ENCODE data around the gene CNR1. TPM values are rescaled to one million over a fixed set of nuclear protein-coding genes. Genes with fewer than 3 reads are reported as not detected.

The CNR1 gene
- total RNA-seq, 1 experiment from 2014 or later: not detected

- TF ChIP-seq CTCF (conservative IDR thresholded peaks at IDR 0.05; ENCODE audit: low read depth, low read length) (no peak), EZH2 (IDR thresholded peaks at IDR 0.05; ENCODE audit: borderline replicate concordance, low read depth, low read length, poor library complexity, severe bottlenecking) (no peak)
- H3K9me3 ChIP-seq (ENCODE audit: low read depth, low read length, poor library complexity, severe bottlenecking): no peaks in the 10 kb centered on the region
- CTCF ChIA-PET: no interaction called here
- POLR2A ChIA-PET (ENCODE audit: low non-redundant PET): no interaction called here
- H3K4me1 ChIP-seq (ENCODE audit: insufficient read depth, low read length, poor library complexity, severe bottlenecking): no peaks in the 10 kb centered on the region
- no peak overlapping the region for H3K4me3 ChIP-seq (ENCODE audit: low read depth, low read length, poor library complexity, severe bottlenecking)
- H3K27me3 ChIP-seq (replicated peaks; ENCODE audit: insufficient read depth, low read depth, low read length, poor library complexity): peaks cover 7% of the 10 kb centered on the region
- DNase-seq (ENCODE audit: low spot score): no peak
- H3K27ac ChIP-seq (ENCODE audit: low read depth, low read length, poor library complexity, severe bottlenecking): no peak overlapping the region
- no TSS peak for BruUV-seq (replicated peaks)
- H3K36me3 ChIP-seq (ENCODE audit: insufficient read depth, low read length, poor library complexity, severe bottlenecking): no peaks in the 10 kb centered on the region
- intact Hi-C loops (cut with micrococcal nuclease; ENCODE audit: unreplicated experiment): no loop called here
Measured at GRCh38 chr6:88135578-88136114, 30.5 kb downstream of the CNR1 start.

GRCh38 chr6:88134575-88134974 lies 31.6 kb downstream of the CNR1 start:
- Histone ChIP-seq H3K36me3 (ENCODE audit: insufficient read depth, low read length, poor library complexity, severe bottlenecking) (no peaks in the 10 kb centered on the region), H3K4me1 (ENCODE audit: insufficient read depth, low read length, poor library complexity, severe bottlenecking) (no peaks in the 10 kb centered on the region), H3K27ac (ENCODE audit: low read depth, low read length, poor library complexity, severe bottlenecking) (no peak overlapping the region), H3K4me3 (ENCODE audit: low read depth, low read length, poor library complexity, severe bottlenecking) (no peak overlapping the region), H3K9me3 (ENCODE audit: low read depth, low read length, poor library complexity, severe bottlenecking) (no peaks in the 10 kb centered on the region), H3K27me3 (replicated peaks; ENCODE audit: insufficient read depth, low read depth, low read length, poor library complexity) (peaks cover 7% of the 10 kb centered on the region)
- no TSS peak for BruUV-seq (replicated peaks)
- CTCF ChIA-PET: no interaction called here
- TF ChIP-seq EZH2 (IDR thresholded peaks at IDR 0.05; ENCODE audit: borderline replicate concordance, low read depth, low read length, poor library complexity, severe bottlenecking) (no peak), CTCF (conservative IDR thresholded peaks at IDR 0.05; ENCODE audit: low read depth, low read length) (no peak)
- POLR2A ChIA-PET (ENCODE audit: low non-redundant PET): no interaction called here
- DNase-seq (ENCODE audit: low spot score): no peak
- intact Hi-C loops (cut with micrococcal nuclease; ENCODE audit: unreplicated experiment): no loop called here

- BruUV-seq (replicated peaks): no TSS peak
- Histone ChIP-seq H3K36me3 (ENCODE audit: insufficient read depth, low read length, poor library complexity, severe bottlenecking) (no peaks in the 10 kb centered on the region), H3K27me3 (replicated peaks; ENCODE audit: insufficient read depth, low read depth, low read length, poor library complexity) (peaks cover 7% of the 10 kb centered on the region), H3K4me3 (ENCODE audit: low read depth, low read length, poor library complexity, severe bottlenecking) (no peak overlapping the region), H3K27ac (ENCODE audit: low read depth, low read length, poor library complexity, severe bottlenecking) (no peak overlapping the region), H3K4me1 (ENCODE audit: insufficient read depth, low read length, poor library complexity, severe bottlenecking) (no peaks in the 10 kb centered on the region), H3K9me3 (ENCODE audit: low read depth, low read length, poor library complexity, severe bottlenecking) (no peaks in the 10 kb centered on the region)
- no peak for DNase-seq (ENCODE audit: low spot score)
- intact Hi-C loops (cut with micrococcal nuclease; ENCODE audit: unreplicated experiment): no loop called here
- POLR2A ChIA-PET (ENCODE audit: low non-redundant PET): no interaction called here
- CTCF ChIA-PET: no interaction called here
- TF ChIP-seq EZH2 (IDR thresholded peaks at IDR 0.05; ENCODE audit: borderline replicate concordance, low read depth, low read length, poor library complexity, severe bottlenecking): no peak
- no peak for TF ChIP-seq CTCF (conservative IDR thresholded peaks at IDR 0.05; ENCODE audit: low read depth, low read length)
Measured at GRCh38 chr6:88133718-88134117, 32.4 kb downstream of the CNR1 start.

All from A673 (cell line).